HepG2 (cell line): Measurements from ENCODE around the gene RBM12. TPM values are rescaled to one million over a fixed set of nuclear protein-coding genes. Genes with fewer than 3 reads are reported as not detected.
A peak's percentile ranks its signal among the peaks of the same experiment; 100 is the strongest.

Experiments
- ASH2L ChIP-seq: fragments of 300-600, 200-600 bp; sonication (generic); IDR thresholded peaks from 2 replicates; pipeline ENCODE4 v1.7.0; 2017; ENCODE audit warnings: low read depth, mild to moderate bottlenecking, moderate library complexity, mixed read lengths, low read length; ENCODE audit not compliant: insufficient read length
- CBX5 ChIP-seq: sonication (generic); formaldehyde crosslinking; IDR thresholded peaks from 2 replicates; pipeline ENCODE4 v1.4.0; 2020; ENCODE audit warnings: missing genetic modification reagents, borderline replicate concordance
- DNMT1 ChIP-seq: sonication (generic); formaldehyde crosslinking; IDR thresholded peaks from 2 replicates; pipeline ENCODE4 v1.5.1; 2020; ENCODE audit warnings: mild to moderate bottlenecking, missing genetic modification reagents
- GLMP ChIP-seq: sonication (generic); formaldehyde crosslinking; IDR thresholded peaks from 2 replicates; pipeline ENCODE4 v1.9.0; 2021; ENCODE audit warnings: missing genetic modification reagents, mild to moderate bottlenecking, borderline replicate concordance
- HDAC6 ChIP-seq: fragments of 200-600 bp; sonication (generic); IDR thresholded peaks from 2 replicates; pipeline ENCODE4 v1.7.0; 2017; ENCODE audit warnings: mild to moderate bottlenecking, antibody characterized with exemption, low read length, low read depth
- HIC2 ChIP-seq: sonication (generic); formaldehyde crosslinking; IDR thresholded peaks from 2 replicates; pipeline ENCODE4 v1.9.0; 2022; ENCODE audit warnings: low read depth, missing genetic modification reagents
- JARID2 ChIP-seq: sonication (generic); formaldehyde crosslinking; IDR thresholded peaks from 2 replicates; pipeline ENCODE4 v1.8.1; 2023; ENCODE audit warnings: missing genetic modification reagents, inconsistent platforms; ENCODE audit not compliant: insufficient replicate concordance
- KDM1A ChIP-seq: IDR thresholded peaks from 2 replicates; pipeline ENCODE4 v1.6.1; 2016; ENCODE audit warnings: missing compliant biosample characterization
- KLF12 ChIP-seq: sonication (generic); formaldehyde crosslinking; IDR thresholded peaks from 2 replicates; pipeline ENCODE4 v1.4.0; 2020; ENCODE audit warnings: missing genetic modification reagents, borderline replicate concordance
- PAWR ChIP-seq: sonication (generic); formaldehyde crosslinking; IDR thresholded peaks from 2 replicates; pipeline ENCODE4 v1.4.0; 2020; ENCODE audit warnings: missing genetic modification reagents, mild to moderate bottlenecking, borderline replicate concordance
- PHB2 ChIP-seq: fragments of 450-650 bp; IDR thresholded peaks from 2 replicates; pipeline ENCODE4 v1.6.1; 2018; ENCODE audit not compliant: partially characterized antibody
- SYNCRIP ChIP-seq: fragments of 200-400 bp; formaldehyde crosslinking; IDR thresholded peaks from 2 replicates; pipeline ENCODE4 v1.6.1; 2018; ENCODE audit warnings: mild to moderate bottlenecking, low read depth, low read length; ENCODE audit not compliant: insufficient read depth
- THAP7 ChIP-seq: sonication (generic); formaldehyde crosslinking; IDR thresholded peaks from 2 replicates; pipeline ENCODE4 v1.8.1; 2023; ENCODE audit warnings: mild to moderate bottlenecking, missing genetic modification reagents
- XBP1 ChIP-seq: sonication (generic); formaldehyde crosslinking; IDR thresholded peaks from 2 replicates; pipeline ENCODE4 v1.5.0; 2020; ENCODE audit warnings: missing genetic modification reagents
- XRCC5 ChIP-seq: fragments of 200-400 bp; formaldehyde crosslinking; optimal IDR thresholded peaks from 2 replicates; pipeline ENCODE3; 2017; ENCODE audit warnings: mild to moderate bottlenecking, low read length
- ZBTB25 ChIP-seq: IDR thresholded peaks from 2 replicates; pipeline ENCODE4 v1.6.1; 2018; ENCODE audit warnings: missing genetic modification reagents
- ZBTB46 ChIP-seq: sonication (generic); formaldehyde crosslinking; IDR thresholded peaks from 2 replicates; pipeline ENCODE4 v1.4.0; 2020; ENCODE audit warnings: mild to moderate bottlenecking, missing genetic modification reagents, borderline replicate concordance
- ZNF20 ChIP-seq: sonication (generic); formaldehyde crosslinking; IDR thresholded peaks from 2 replicates; pipeline ENCODE4 v1.4.0; 2020; ENCODE audit warnings: mild to moderate bottlenecking, moderate library complexity, missing genetic modification reagents
- ZNF350 ChIP-seq: sonication (generic); formaldehyde crosslinking; IDR thresholded peaks from 2 replicates; pipeline ENCODE4 v1.4.0; 2020; ENCODE audit warnings: mild to moderate bottlenecking, low read depth, missing genetic modification reagents, borderline replicate concordance
- ZNF451 ChIP-seq: sonication (generic); formaldehyde crosslinking; IDR thresholded peaks from 2 replicates; pipeline ENCODE4 v1.5.0; 2020; ENCODE audit warnings: mild to moderate bottlenecking, missing genetic modification reagents
- ZNF468 ChIP-seq: sonication (generic); formaldehyde crosslinking; IDR thresholded peaks from 2 replicates; pipeline ENCODE4 v1.8.0; 2022; ENCODE audit warnings: mild to moderate bottlenecking, moderate library complexity, missing genetic modification reagents
- ZNF558 ChIP-seq: sonication (generic); formaldehyde crosslinking; IDR thresholded peaks from 2 replicates; pipeline ENCODE4 v1.9.0; 2022; ENCODE audit warnings: mild to moderate bottlenecking, missing genetic modification reagents, borderline replicate concordance
- ZZZ3 ChIP-seq: sonication (generic); formaldehyde crosslinking; IDR thresholded peaks from 2 replicates; pipeline ENCODE4 v1.4.0; 2020; ENCODE audit warnings: missing genetic modification reagents, mild to moderate bottlenecking, borderline replicate concordance
- polyA plus RNA-seq, 8 experiments: library from polyadenylated mRNA; depleted of rRNA in 3 of 8; stranded (reverse) in 7 of 8; unstranded in 1 of 8; fragments of >200 nt; fragmentation: Illumina TruSeq in 4 of 8; extraction: Trizol in 4 of 8; gene quantifications; 2 replicates each; pipeline versions ENCODE4 v1.2.1 to v1.2.3, GENCODE V29; 2011 to 2016; ENCODE audit warnings: low read depth in 4 of 8, missing spikeins in 1 of 8, mixed read lengths in 1 of 8; ENCODE audit not compliant: insufficient read depth in 1 of 8
- total RNA-seq, 5 experiments: library from RNA; depleted of rRNA; stranded (reverse); fragments of >200 nt; fragmentation: Illumina TruSeq; extraction: Trizol; gene quantifications; 2 replicates each; pipeline ENCODE4 v1.2.3, GENCODE V29; 2016; ENCODE audit warnings: low read depth in 1 of 5

The RBM12 gene
- total and polyA plus RNA-seq, 2 of the 13 experiments (the other 11 are each of a cell fraction or from before 2014, with no cell fraction given) = 97.9 to 104 TPM

- no peak for TF ChIP-seq ZBTB46 (CRISPR knock-in tag)
- no peak for TF ChIP-seq XBP1 (CRISPR knock-in tag)
- no peak for TF ChIP-seq KLF12 (CRISPR knock-in tag)
- no peak for TF ChIP-seq ZNF20 (CRISPR knock-in tag)
- TF ChIP-seq PHB2 = no peak
- TF ChIP-seq ZBTB25 (CRISPR knock-in tag) = no peak
- no peak for TF ChIP-seq ZNF558 (CRISPR knock-in tag)
- no peak; the same call in 1 of the 2 replicates for TF ChIP-seq ZNF350 (CRISPR knock-in tag)
- peak; percentile 30; the same call in 1 of the 2 replicates for TF ChIP-seq HIC2 (CRISPR knock-in tag)
- no peak for TF ChIP-seq ZZZ3
- no peak for TF ChIP-seq KDM1A
- TF ChIP-seq HDAC6 = no peak
- no peak for TF ChIP-seq THAP7 (CRISPR knock-in tag)
- TF ChIP-seq SYNCRIP = no peak
- TF ChIP-seq GLMP (CRISPR knock-in tag) = no peak
- peak; percentile 8 for TF ChIP-seq XRCC5
- no peak for TF ChIP-seq ASH2L
- 0 out of 2 replicates have a peak, but pooled peaks have one; percentile 47 for TF ChIP-seq CBX5
- TF ChIP-seq DNMT1 (CRISPR knock-in tag) = no peak
- TF ChIP-seq JARID2 (CRISPR knock-in tag) = no peak
- no peak for TF ChIP-seq PAWR (CRISPR knock-in tag)
- TF ChIP-seq ZNF468 = no peak
- no peak for TF ChIP-seq ZNF451 (CRISPR knock-in tag)
Measured at GRCh38 chr20:35695245-35695749, 30.6 kb upstream of the RBM12 start (continued).
